Progenitor cell of endocrine pancreas (in vitro differentiated cells): ENCODE data around the gene MGRN1. TPM values are rescaled to one million over a fixed set of nuclear protein-coding genes. Genes with fewer than 3 reads are reported as not detected.
A peak's percentile ranks its signal among the peaks of the same experiment; 100 is the strongest.

ENCODE experiments used
- DNase-seq: peaks from one replicate; pipeline ENCODE4 v3.0.0; 2021; ENCODE audit warnings: low spot score; ENCODE audit not compliant: unreplicated experiment
- H3K27ac Mint-ChIP-seq: 2 replicates; pipeline ENCODE4 v1.8.0; 2021; ENCODE audit warnings: mild to moderate bottlenecking, moderate library complexity, mixed read lengths
- H3K27me3 Mint-ChIP-seq: 2 replicates; pipeline ENCODE4 v1.8.0; 2021; ENCODE audit warnings: mixed read lengths
- H3K36me3 Mint-ChIP-seq: 2 replicates; pipeline ENCODE4 v1.8.0; 2022; ENCODE audit warnings: mixed read lengths; ENCODE audit not compliant: insufficient read depth
- H3K4me1 Mint-ChIP-seq: 2 replicates; pipeline ENCODE4 v1.8.0; 2021; ENCODE audit warnings: low read depth, mixed read lengths
- H3K4me3 Mint-ChIP-seq: 2 replicates; pipeline ENCODE4 v1.8.0; 2021; ENCODE audit warnings: low read depth, mild to moderate bottlenecking, moderate library complexity, mixed read lengths
- H3K9me3 Mint-ChIP-seq: 2 replicates; pipeline ENCODE4 v1.8.0; 2021; ENCODE audit warnings: low read depth, mixed read lengths
- CTCF ChIP-seq: fragments of 200-600 bp; sonication (generic); IDR thresholded peaks from one replicate; pipeline ENCODE4 v1.5.0; 2021; ENCODE audit warnings: antibody characterized with exemption, mild to moderate bottlenecking; ENCODE audit not compliant: unreplicated experiment
- long read RNA-seq: library from polyadenylated mRNA; unstranded; transcript quantifications from one replicate; pipeline ENCODE4 v2.0.0, GENCODE V29; 2020
- total RNA-seq: library from RNA; stranded (reverse); gene quantifications from 2 replicates; pipeline ENCODE4 v1.2.1, GENCODE V29; 2021

Gene MGRN1
- total RNA-seq: 104 and 105 TPM in 2 replicates
- long read RNA-seq: 0 reads

DNA sequence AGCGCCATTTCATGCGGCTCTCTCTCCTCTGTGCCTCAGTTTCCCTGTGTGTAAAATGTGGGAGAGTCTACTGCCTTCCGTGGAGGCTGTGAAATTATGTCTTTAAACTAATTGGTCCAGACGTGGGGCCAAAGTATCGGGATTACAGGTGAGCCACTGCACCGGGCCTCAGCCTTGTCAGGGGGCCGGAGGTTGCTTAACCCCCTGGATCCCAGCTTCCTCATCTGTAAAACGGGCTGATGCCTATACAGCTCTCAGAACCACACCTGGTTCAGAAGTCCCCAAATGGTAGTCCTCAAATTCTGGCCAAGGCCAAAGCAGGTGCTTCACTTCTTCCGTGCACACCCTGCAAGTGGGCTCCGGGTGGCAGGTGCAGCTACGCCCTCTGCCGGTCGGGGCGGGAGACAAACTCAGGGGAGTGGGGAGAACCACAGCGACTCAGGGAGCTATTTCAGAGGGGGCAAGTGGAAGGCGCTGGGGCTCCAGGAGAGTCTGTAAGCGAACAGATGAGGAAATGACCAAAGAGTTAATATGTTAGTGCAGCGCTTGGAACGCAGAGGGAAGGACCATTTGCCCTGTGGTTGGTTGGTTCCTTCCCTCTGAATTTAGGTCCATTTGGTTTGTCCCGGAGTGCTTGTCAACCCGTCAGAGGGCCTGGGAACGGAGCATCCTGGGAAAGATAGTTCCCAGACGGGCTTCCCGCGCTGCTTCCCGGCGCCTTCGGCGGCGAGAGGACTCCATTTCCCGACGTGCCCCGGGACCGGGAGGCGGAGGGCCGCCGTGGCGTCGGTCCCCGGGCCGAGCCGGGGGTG lies at the start of gene MGRN1:
Gene MGRN1, plus strand, starts transcription at position 812 of the 812 bp plus-strand sequence. CDS start 135 bp downstream, outside the sequence.
- no peaks in the 10 kb centered on the region for H3K9me3 Mint-ChIP-seq
- peak; percentile 86 for DNase-seq
- H3K27ac Mint-ChIP-seq: peak within 1 kb of the TSS; percentile 100
- H3K4me1 Mint-ChIP-seq: peaks cover 24% of the 10 kb centered on the region
- H3K27me3 Mint-ChIP-seq: no peaks in the 10 kb centered on the region
- H3K36me3 Mint-ChIP-seq: peaks cover 6% of the 10 kb centered on the region
- peak within 1 kb of the TSS; percentile 98 for H3K4me3 Mint-ChIP-seq
- peak; percentile 97 for TF ChIP-seq CTCF

DNA sequence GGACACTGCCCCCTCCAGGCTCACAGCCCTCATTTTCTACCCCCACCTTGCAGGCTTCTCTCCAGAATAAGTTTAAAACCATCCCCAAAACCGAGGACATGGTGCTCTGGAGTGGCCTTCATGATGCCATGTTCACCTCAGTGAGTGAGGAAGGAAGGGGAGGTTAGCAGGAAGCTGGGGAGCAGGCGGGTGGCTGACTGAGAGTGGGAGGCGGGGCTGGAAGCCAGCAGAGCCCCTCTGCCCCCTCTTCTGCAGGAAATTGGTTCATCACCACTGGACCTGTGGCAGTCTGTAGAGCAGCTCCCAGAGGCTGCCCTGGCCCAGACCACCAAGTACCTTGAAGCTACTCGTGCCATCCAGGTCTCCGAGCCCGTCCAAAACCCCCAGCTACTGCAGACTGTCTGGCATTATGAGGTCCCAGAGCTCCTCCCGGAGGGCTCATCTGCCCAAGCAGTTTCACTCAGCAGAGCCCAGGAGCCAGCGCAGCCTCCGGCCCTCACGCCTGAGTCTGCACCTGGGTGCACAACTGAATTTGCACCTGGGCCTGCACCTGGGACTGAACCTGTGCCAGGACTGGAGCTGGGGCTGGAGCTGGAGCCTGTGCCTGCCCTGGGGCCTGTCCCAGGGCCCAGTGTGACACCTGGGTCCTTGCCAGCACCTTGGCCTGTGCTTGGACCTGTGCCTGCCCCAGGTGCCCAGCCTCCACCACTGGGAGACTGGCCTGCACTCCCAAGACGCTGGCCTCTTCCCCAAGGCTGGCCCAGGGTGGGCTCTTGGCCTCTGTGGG lies 49.5 kb upstream of the MGRN1 start:
- Mint-ChIP-seq H3K27me3 (peaks cover 3% of the 10 kb centered on the region), H3K4me3 (no peak overlapping the region), H3K9me3 (no peaks in the 10 kb centered on the region), H3K36me3 (no peaks in the 10 kb centered on the region), H3K4me1 (no peaks in the 10 kb centered on the region), H3K27ac (no peak overlapping the region)
- TF ChIP-seq CTCF: no peak
- no peak for DNase-seq

- H3K27ac Mint-ChIP-seq: no peak overlapping the region
Measured at GRCh38 chr16:4576008-4576407, 48.6 kb upstream of the MGRN1 start.

GRCh38 chr16:4578961-4579530 lies 45.6 kb upstream of the MGRN1 start:
- Mint-ChIP-seq H3K27me3 (no peaks in the 10 kb centered on the region), H3K27ac (no peak overlapping the region), H3K4me3 (no peak overlapping the region), H3K36me3 (no peaks in the 10 kb centered on the region), H3K9me3 (no peaks in the 10 kb centered on the region), H3K4me1 (no peaks in the 10 kb centered on the region)
- DNase-seq: no peak
- TF ChIP-seq CTCF: no peak

More at GRCh38 chr16:4576008-4576407, 48.6 kb upstream of the MGRN1 start:
- no peak for DNase-seq
- H3K4me1 Mint-ChIP-seq: no peaks in the 10 kb centered on the region
- H3K4me3 Mint-ChIP-seq: no peak overlapping the region
- no peaks in the 10 kb centered on the region for H3K27me3 Mint-ChIP-seq
- no peaks in the 10 kb centered on the region for H3K9me3 Mint-ChIP-seq
- H3K36me3 Mint-ChIP-seq: no peaks in the 10 kb centered on the region
- TF ChIP-seq CTCF: no peak

DNA sequence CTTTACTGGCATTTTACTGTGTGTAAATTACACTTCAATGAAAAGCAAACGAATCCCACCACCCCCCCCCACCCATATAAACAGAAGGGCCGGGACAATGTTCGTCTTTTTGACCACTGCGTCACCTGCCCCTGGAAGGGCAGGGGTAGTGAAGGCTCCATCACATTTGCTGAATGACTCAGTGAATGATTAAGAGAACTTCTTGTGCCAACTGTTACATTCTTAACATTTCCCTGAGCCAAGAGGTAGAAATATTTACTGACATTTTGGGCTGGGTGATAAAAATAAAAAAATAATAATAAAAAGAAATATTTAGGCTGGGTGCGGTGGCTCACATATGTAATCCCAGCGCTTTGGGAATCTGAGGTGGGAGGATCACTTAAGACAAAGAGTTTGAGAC lies 44.4 kb upstream of the MGRN1 start:
- no peak for DNase-seq
- no peaks in the 10 kb centered on the region for H3K27me3 Mint-ChIP-seq
- no peaks in the 10 kb centered on the region for H3K4me1 Mint-ChIP-seq
- no peak for TF ChIP-seq CTCF
- no peaks in the 10 kb centered on the region for H3K36me3 Mint-ChIP-seq
- no peak overlapping the region for H3K4me3 Mint-ChIP-seq
- H3K27ac Mint-ChIP-seq: no peak overlapping the region
- H3K9me3 Mint-ChIP-seq: no peaks in the 10 kb centered on the region
